Trophoblast cell (in vitro differentiated cells and primary cell): ENCODE measurements around the gene IQSEC1.

Experiments
- DNase-seq, 2 donors: peaks; one replicate each; pipeline ENCODE4 v3.0.0-alpha.2; 2016
- H2AFZ ChIP-seq: 2 replicates; pipeline ENCODE4 v1.6.1; 2013; ENCODE audit warnings: low read length, moderate library complexity, mild to moderate bottlenecking; ENCODE audit not compliant: insufficient read depth, poor library complexity
- H2AK5ac ChIP-seq: 2 replicates; pipeline ENCODE4 v1.6.1; 2013; ENCODE audit warnings: mild to moderate bottlenecking, low read length
- H2BK120ac ChIP-seq: 2 replicates; pipeline ENCODE4 v1.6.1; 2013; ENCODE audit warnings: low read length, mild to moderate bottlenecking, moderate library complexity; ENCODE audit not compliant: insufficient read depth, poor library complexity
- H2BK12ac ChIP-seq: 2 replicates; pipeline ENCODE4 v1.6.1; 2013; ENCODE audit warnings: mild to moderate bottlenecking, low read length, moderate library complexity
- H2BK5ac ChIP-seq: 2 replicates; pipeline ENCODE4 v1.6.1; 2013; ENCODE audit warnings: low read length, low read depth, moderate library complexity, mild to moderate bottlenecking; ENCODE audit not compliant: poor library complexity
- H3K14ac ChIP-seq: 2 replicates; pipeline ENCODE4 v1.6.1; 2013; ENCODE audit warnings: mild to moderate bottlenecking, low read length
- H3K18ac ChIP-seq: 2 replicates; pipeline ENCODE4 v1.6.1; 2013; ENCODE audit warnings: mild to moderate bottlenecking, low read length
- H3K23ac ChIP-seq: 2 replicates; pipeline ENCODE4 v1.6.1; 2013; ENCODE audit warnings: low read length
- H3K27ac ChIP-seq: 2 replicates; pipeline ENCODE4 v1.5.1; 2013; ENCODE audit warnings: low read depth, mild to moderate bottlenecking, inconsistent platforms, low read length, moderate library complexity
- H3K27me3 ChIP-seq: 2 replicates; pipeline ENCODE4 v1.6.1; 2013; ENCODE audit warnings: inconsistent platforms, mild to moderate bottlenecking, low read length, moderate library complexity; ENCODE audit not compliant: insufficient read depth
- H3K36me3 ChIP-seq, 2 experiments: 1 replicate in 1 of 2; 2 replicates in 1 of 2; pipeline ENCODE4 v1.6.1; 2013; ENCODE audit warnings: low read length in 2 of 2, mild to moderate bottlenecking in 2 of 2, moderate library complexity in 1 of 2; ENCODE audit not compliant: insufficient read depth in 2 of 2, control insufficient read depth in 1 of 2
- H3K4ac ChIP-seq: 2 replicates; pipeline ENCODE4 v1.6.1; 2013; ENCODE audit warnings: low read depth, mild to moderate bottlenecking, low read length, moderate library complexity
- H3K4me1 ChIP-seq, 2 experiments: 1 replicate in 1 of 2; 2 replicates in 1 of 2; pipeline ENCODE4 v1.6.1; 2013; ENCODE audit warnings: low read length in 2 of 2, mild to moderate bottlenecking in 2 of 2, moderate library complexity in 1 of 2; ENCODE audit not compliant: insufficient read depth in 2 of 2, control insufficient read depth in 1 of 2
- H3K4me2 ChIP-seq: 2 replicates; pipeline ENCODE4 v1.6.1; 2013; ENCODE audit warnings: inconsistent platforms, mild to moderate bottlenecking, low read length, moderate library complexity
- H3K4me3 ChIP-seq: 2 replicates; pipeline ENCODE4 v1.5.1; 2013; ENCODE audit warnings: mild to moderate bottlenecking, low read depth, low read length, inconsistent platforms
- H3K79me1 ChIP-seq: one replicate; pipeline ENCODE4 v1.6.1; 2013; ENCODE audit warnings: low read length
- H3K79me2 ChIP-seq: 2 replicates; pipeline ENCODE4 v1.6.1; 2013; ENCODE audit warnings: low read length, mild to moderate bottlenecking; ENCODE audit not compliant: control insufficient read depth, insufficient read depth, poor library complexity
- H3K9ac ChIP-seq: 2 replicates; pipeline ENCODE4 v1.6.1; 2013; ENCODE audit warnings: mild to moderate bottlenecking, low read length
- H3K9me3 ChIP-seq: 2 replicates; pipeline ENCODE4 v1.6.1; 2013; ENCODE audit warnings: low read depth, mild to moderate bottlenecking, control low read depth, inconsistent platforms, low read length; ENCODE audit not compliant: insufficient read depth
- H4K12ac ChIP-seq: 2 replicates; pipeline ENCODE4 v1.6.1; 2013; ENCODE audit warnings: low read depth, mild to moderate bottlenecking, low read length, moderate library complexity
- H4K8ac ChIP-seq: 2 replicates; pipeline ENCODE4 v1.6.1; 2013; ENCODE audit warnings: low read depth, mild to moderate bottlenecking, low read length, moderate library complexity
- H4K91ac ChIP-seq: one replicate; pipeline ENCODE4 v1.6.1; 2013; ENCODE audit warnings: low read depth, mild to moderate bottlenecking, low read length, moderate library complexity
- WGBS: extraction: QIAGEN DNeasy Blood & Tissue Kit; methylation state at CpG from one replicate; pipeline ENCODE4 v1.1.7; 2013; ENCODE audit warnings: missing lambda C conversion rate; ENCODE audit not compliant: insufficient read length, insufficient coverage; ENCODE audit errors: extremely low coverage; 5-methylcytosine and 5-hydroxymethylcytosine counted together

Gene IQSEC1

DNA sequence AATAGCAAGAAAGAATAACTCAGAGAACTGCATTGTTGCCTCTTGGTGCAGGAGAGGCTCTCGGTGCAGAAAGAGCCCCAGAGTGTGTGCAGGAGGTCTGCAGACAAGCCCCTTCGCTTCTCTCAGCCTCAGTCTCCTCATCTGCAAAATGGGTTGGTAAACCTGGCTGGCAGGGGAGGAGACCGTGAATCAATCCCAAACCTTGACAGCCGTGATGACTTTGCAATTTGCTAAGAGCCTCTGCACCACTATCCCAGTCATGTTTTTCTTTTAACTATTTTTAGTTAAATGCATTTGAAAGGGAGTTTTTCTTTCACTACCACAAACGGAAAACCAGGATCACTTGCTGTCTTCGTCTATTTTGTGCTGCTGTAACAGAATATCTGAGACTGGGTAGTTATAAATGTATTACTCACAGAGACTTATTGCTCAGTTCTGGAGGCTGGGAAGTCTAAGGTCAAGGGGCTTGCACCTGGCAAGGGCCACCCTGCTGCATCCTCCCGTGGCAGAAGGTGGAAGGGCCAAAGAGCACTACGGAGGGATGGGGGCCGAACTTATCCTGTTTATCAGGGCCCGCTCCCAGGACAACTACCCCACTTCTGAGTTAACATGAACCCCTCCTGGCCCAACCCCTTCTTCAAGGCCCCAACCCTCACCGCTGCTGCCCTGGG is 14.2 kb upstream of the IQSEC1 start:
- Histone ChIP-seq H2BK12ac (no peak overlapping the region), H2BK120ac (no peak overlapping the region), H3K9me3 (no peaks in the 10 kb centered on the region), H3K36me3 (no peaks in the 10 kb centered on the region), H4K8ac (no peak overlapping the region), H3K14ac (no peak overlapping the region), H2AFZ (no peak overlapping the region), H3K4me3 (no peak overlapping the region), H3K79me1 (no peaks in the 10 kb centered on the region), H3K4me2 (no peak overlapping the region), H3K27ac (no peak overlapping the region), H2AK5ac (no peak overlapping the region), H3K18ac (no peak overlapping the region), H3K79me2 (no peaks in the 10 kb centered on the region), H3K4me1 (no peaks in the 10 kb centered on the region), H4K91ac (no peak overlapping the region), H4K12ac (no peak overlapping the region), H3K4ac (no peak overlapping the region), H3K27me3 (no peaks in the 10 kb centered on the region), H2BK5ac (no peak overlapping the region), H3K23ac (no peak overlapping the region), H3K9ac (no peak overlapping the region)
- no peak for DNase-seq
- no CpG with 5 or more reads among the region's 11 CpGs for WGBS

DNA sequence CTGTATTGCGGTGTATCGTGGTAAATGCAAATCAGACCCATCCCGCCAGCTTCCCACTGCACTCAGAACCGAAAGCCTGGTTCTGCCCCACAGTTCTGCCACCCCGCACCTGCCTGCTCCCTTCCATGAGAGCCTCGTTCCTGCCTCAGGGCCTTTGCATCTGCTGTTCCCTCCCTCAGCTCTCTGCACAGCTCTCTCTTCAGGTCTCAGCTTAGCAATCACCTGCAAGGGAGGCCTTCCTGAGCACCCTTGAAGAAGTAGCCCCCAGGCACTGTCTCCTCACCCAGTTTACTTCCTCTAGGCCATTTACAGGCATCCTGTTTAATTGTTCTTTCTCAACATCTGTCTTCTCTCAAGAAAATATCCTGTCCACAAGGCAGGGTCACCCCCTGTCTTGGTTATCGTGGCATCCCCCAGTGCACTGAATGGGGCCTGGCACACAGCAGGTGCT is 13.3 kb upstream of the IQSEC1 start:
- H3K4ac ChIP-seq = no peak overlapping the region
- H3K4me1 ChIP-seq = no peaks in the 10 kb centered on the region
- no peak overlapping the region for H3K23ac ChIP-seq
- H3K4me2 ChIP-seq = no peak overlapping the region
- H2BK5ac ChIP-seq = no peak overlapping the region
- no peaks in the 10 kb centered on the region for H3K27me3 ChIP-seq
- H4K91ac ChIP-seq = no peak overlapping the region
- no peak overlapping the region for H4K8ac ChIP-seq
- H2AK5ac ChIP-seq = no peak overlapping the region
- no CpG with 5 or more reads among the region's 7 CpGs for WGBS
- no peak overlapping the region for H3K9ac ChIP-seq
- H2AFZ ChIP-seq = no peak overlapping the region
- no peak overlapping the region for H3K27ac ChIP-seq
- H3K4me3 ChIP-seq = no peak overlapping the region
- no peaks in the 10 kb centered on the region for H3K36me3 ChIP-seq
- H3K14ac ChIP-seq = no peak overlapping the region
- DNase-seq = peak in 1 of 2 donors; percentile 11
- no peak overlapping the region for H3K18ac ChIP-seq
- H3K9me3 ChIP-seq = no peaks in the 10 kb centered on the region
- no peak overlapping the region for H2BK12ac ChIP-seq
- no peaks in the 10 kb centered on the region for H3K79me2 ChIP-seq
- H3K79me1 ChIP-seq = no peaks in the 10 kb centered on the region
- H4K12ac ChIP-seq = no peak overlapping the region
- H2BK120ac ChIP-seq = no peak overlapping the region

DNA sequence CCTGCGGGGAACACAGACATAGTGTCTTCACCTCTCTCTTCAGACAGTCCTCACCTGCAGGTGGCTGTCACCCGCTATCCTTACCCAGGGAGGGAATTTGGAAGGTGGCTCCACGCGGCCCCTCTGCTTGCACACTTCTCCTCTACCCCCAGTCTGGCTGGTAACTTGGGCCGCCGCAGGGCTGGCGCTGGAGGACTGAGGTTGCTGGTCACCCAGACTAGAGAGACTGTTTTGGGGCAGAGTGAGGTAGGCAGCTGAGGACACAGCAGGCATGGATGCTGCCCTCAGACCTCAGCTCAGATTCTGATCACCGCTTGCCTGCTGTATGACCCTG is 12.6 kb upstream of the IQSEC1 start:
- H3K9ac ChIP-seq = no peak overlapping the region
- H3K4me2 ChIP-seq = no peak overlapping the region
- H3K9me3 ChIP-seq = no peaks in the 10 kb centered on the region
- no peak overlapping the region for H2AFZ ChIP-seq
- no peaks in the 10 kb centered on the region for H3K4me1 ChIP-seq
- H2BK12ac ChIP-seq = no peak overlapping the region
- no peak for DNase-seq
- no peak overlapping the region for H3K4me3 ChIP-seq
- H2BK120ac ChIP-seq = no peak overlapping the region
- no peaks in the 10 kb centered on the region for H3K36me3 ChIP-seq
- no peak overlapping the region for H3K23ac ChIP-seq
- no peak overlapping the region for H4K91ac ChIP-seq
- H2AK5ac ChIP-seq = no peak overlapping the region
- H3K18ac ChIP-seq = no peak overlapping the region
- H4K8ac ChIP-seq = no peak overlapping the region
- H4K12ac ChIP-seq = no peak overlapping the region
- no peaks in the 10 kb centered on the region for H3K79me2 ChIP-seq
- no peaks in the 10 kb centered on the region for H3K79me1 ChIP-seq
- no CpG with 5 or more reads among the region's 8 CpGs for WGBS
- H3K27me3 ChIP-seq = no peaks in the 10 kb centered on the region
- no peak overlapping the region for H3K4ac ChIP-seq
- H3K14ac ChIP-seq = no peak overlapping the region
- H2BK5ac ChIP-seq = no peak overlapping the region
- no peak overlapping the region for H3K27ac ChIP-seq

GRCh38 chr3:13085081-13085845 is 12.0 kb upstream of the IQSEC1 start:
- no peak overlapping the region for H4K12ac ChIP-seq
- no peak overlapping the region for H3K23ac ChIP-seq
- no peak overlapping the region for H2BK12ac ChIP-seq
- H3K9ac ChIP-seq = no peak overlapping the region
- H3K4me2 ChIP-seq = no peak overlapping the region
- no peak overlapping the region for H4K91ac ChIP-seq
- no peak overlapping the region for H3K27ac ChIP-seq
- H2AFZ ChIP-seq = no peak overlapping the region
- no CpG with 5 or more reads among the region's 26 CpGs for WGBS
- H3K27me3 ChIP-seq = no peaks in the 10 kb centered on the region
- no peak overlapping the region for H3K14ac ChIP-seq
- H4K8ac ChIP-seq = no peak overlapping the region
- H3K79me1 ChIP-seq = no peaks in the 10 kb centered on the region
- no peak overlapping the region for H3K18ac ChIP-seq
- no peak overlapping the region for H3K4ac ChIP-seq
- no peaks in the 10 kb centered on the region for H3K4me1 ChIP-seq
- no peaks in the 10 kb centered on the region for H3K36me3 ChIP-seq
- no peaks in the 10 kb centered on the region for H3K9me3 ChIP-seq
- DNase-seq = no peak
- no peaks in the 10 kb centered on the region for H3K79me2 ChIP-seq
- no peak overlapping the region for H2BK5ac ChIP-seq
- no peak overlapping the region for H2AK5ac ChIP-seq
- no peak overlapping the region for H2BK120ac ChIP-seq
- no peak overlapping the region for H3K4me3 ChIP-seq
